GM12864 (cell line): ENCODE measurements around the gene DOCK3.

Experiments used
- DNase-seq: peaks from one replicate; pipeline ENCODE4 v3.0.0-alpha.2; 2011; ENCODE audit warnings: low read depth
- H3K4me3 ChIP-seq: 2 replicates; pipeline ENCODE4 v1.5.1; 2011; ENCODE audit warnings: mild to moderate bottlenecking, low read depth, low read length, control low read depth
- CTCF ChIP-seq: IDR thresholded peaks from 2 replicates; pipeline ENCODE4 v1.5.1; 2011; ENCODE audit warnings: low read depth, mild to moderate bottlenecking, moderate library complexity, low read length, control low read depth, inconsistent platforms; ENCODE audit errors: missing control alignments

The DOCK3 gene

GRCh38 chr3:51330046-51330445 lies 655.3 kb downstream of the DOCK3 start:
- no peak overlapping the region for H3K4me3 ChIP-seq
- no peak for DNase-seq
- TF ChIP-seq CTCF, result no peak

- no peak for TF ChIP-seq CTCF
- DNase-seq, result no peak
- H3K4me3 ChIP-seq, result no peak overlapping the region
Measured at GRCh38 chr3:51332156-51332555, 657.4 kb downstream of the DOCK3 start.

GRCh38 chr3:51333021-51333420 lies 658.3 kb downstream of the DOCK3 start:
- no peak overlapping the region for H3K4me3 ChIP-seq
- no peak for TF ChIP-seq CTCF
- DNase-seq, result no peak

GRCh38 chr3:51336261-51336660 lies 661.5 kb downstream of the DOCK3 start:
- no peak for DNase-seq
- TF ChIP-seq CTCF, result no peak

GRCh38 chr3:51337666-51338065 lies 662.9 kb downstream of the DOCK3 start:
- DNase-seq, result no peak
- TF ChIP-seq CTCF, result no peak
- H3K4me3 ChIP-seq, result no peak overlapping the region

More at GRCh38 chr3:51336261-51336660, 661.5 kb downstream of the DOCK3 start:
- no peak overlapping the region for H3K4me3 ChIP-seq

GRCh38 chr3:51338632-51339031 lies 663.9 kb downstream of the DOCK3 start:
- DNase-seq, result no peak
- no peak overlapping the region for H3K4me3 ChIP-seq
- TF ChIP-seq CTCF, result no peak

- no peak overlapping the region for H3K4me3 ChIP-seq
- DNase-seq, result no peak
- TF ChIP-seq CTCF, result no peak
Measured at GRCh38 chr3:51340013-51340829, 665.5 kb downstream of the DOCK3 start.
